GM19455 (cell line): Measurements from ENCODE around the gene AGPAT4.

Experiments used
- ATAC-seq: cut with Tn5 transposase; IDR thresholded peaks from one replicate; pipeline ENCODE4 v1.9.1; 2021; ENCODE audit not compliant: unreplicated experiment

AGPAT4 gene

DNA sequence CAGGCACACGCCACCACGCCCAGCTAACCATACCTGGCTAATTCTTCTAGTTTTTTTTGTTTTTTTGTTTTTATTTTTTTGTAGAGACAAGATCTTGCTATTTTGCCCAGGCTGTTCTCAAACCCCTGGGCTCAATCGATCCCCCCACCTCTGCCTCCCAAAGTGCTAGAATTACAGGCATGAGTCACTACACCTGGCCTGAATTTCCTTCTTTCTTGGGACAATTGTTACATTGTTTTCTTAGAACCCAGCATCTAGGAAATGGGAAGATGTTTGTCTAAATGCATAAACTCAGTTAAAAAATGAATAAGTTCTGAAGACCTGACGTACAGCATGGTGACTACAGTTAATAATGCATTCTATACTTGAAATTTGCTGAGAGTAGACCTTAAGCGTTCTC lies 10.8 kb upstream of the AGPAT4 start:
- no peak for ATAC-seq

GRCh38 chr6:161281092-161281491 lies 7.2 kb upstream of the AGPAT4 start:
- no peak for ATAC-seq

DNA sequence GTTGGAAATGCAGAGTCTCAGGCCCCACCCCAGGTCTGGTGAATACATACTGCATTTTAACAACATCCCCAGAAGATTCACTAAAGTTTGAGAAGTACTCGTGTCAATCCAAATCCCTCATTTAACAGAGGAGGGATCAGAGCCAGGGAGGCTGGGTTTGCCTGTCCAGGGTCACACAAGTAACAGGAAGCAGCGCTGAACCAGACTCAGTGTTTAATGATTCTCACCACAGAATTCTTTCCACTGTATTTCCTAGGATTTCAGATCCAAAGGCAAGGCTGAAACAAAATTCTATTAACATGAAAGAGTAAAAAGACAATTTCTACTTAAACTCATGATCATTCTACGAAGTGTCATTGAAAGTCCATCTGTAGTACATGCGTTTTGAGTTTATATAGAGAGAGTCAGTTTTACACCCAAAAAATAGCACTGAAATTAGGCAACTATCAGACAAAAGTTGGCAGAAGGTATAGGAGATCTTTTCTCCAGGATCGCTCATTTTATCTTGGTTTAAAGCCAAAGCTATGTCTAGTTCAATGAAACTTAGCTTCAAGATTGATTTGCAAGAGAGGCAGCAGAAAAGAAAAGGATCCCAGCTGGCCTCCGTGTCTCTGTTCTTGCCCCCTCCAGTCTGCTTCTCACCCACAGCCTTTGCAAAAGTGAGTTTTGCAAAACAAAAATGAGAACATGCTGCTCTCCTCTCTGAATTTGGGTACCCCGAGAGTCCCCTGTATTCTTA lies 6.0 kb upstream of the AGPAT4 start:
- no peak for ATAC-seq

- no peak for ATAC-seq
These were observed 2.8 kb upstream of the AGPAT4 start for GRCh38 chr6:161276605-161277155.

- no peak for ATAC-seq
These were observed 1.0 kb upstream of the AGPAT4 start for GRCh38 chr6:161274898-161275297.

DNA sequence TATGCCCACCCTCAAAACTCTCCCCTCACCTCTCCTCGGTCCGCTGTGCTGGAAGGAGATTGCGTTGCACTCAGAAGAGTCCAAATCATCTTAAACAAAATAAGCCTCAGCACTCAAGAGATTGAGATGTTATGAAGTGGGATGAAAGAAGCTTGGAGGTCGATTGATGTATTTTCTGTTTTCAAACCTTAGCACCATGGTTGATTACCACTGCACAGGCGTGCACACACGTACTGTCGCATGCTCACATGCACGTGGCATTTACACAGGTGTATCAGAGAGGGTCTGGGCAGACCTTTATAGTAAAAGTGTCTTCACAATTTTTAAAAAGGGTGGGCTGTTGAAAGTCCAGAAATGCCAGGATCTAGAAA lies 612 bp upstream of the AGPAT4 start:
- ATAC-seq, result no peak

- ATAC-seq, result no peak
These were observed 548 bp downstream of the AGPAT4 start for GRCh38 chr6:161273274-161273751.

GRCh38 chr6:161272635-161273273 lies 1.1 kb downstream of the AGPAT4 start:
- no peak for ATAC-seq

GRCh38 chr6:161271343-161272030 lies 2.4 kb downstream of the AGPAT4 start:
- ATAC-seq, result no peak

DNA sequence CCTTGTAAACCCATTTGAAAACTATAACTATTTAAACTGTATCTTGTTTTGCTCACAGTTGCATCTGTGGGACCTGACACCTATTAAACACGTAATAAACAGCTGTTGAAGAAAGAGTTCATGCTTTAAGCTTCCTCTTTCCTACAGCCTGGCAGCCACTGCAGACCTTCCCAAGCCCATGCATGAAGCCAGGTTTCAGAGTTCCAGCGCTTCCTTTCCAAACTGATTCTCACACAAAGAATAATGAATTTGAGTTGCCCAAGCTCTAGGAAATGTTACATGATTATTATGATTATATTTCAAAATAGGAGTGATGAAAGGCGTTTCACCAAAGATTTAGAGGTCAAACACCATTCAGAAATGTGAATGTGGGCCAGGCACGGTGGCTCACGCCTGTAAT lies 3.7 kb downstream of the AGPAT4 start:
- no peak for ATAC-seq

DNA sequence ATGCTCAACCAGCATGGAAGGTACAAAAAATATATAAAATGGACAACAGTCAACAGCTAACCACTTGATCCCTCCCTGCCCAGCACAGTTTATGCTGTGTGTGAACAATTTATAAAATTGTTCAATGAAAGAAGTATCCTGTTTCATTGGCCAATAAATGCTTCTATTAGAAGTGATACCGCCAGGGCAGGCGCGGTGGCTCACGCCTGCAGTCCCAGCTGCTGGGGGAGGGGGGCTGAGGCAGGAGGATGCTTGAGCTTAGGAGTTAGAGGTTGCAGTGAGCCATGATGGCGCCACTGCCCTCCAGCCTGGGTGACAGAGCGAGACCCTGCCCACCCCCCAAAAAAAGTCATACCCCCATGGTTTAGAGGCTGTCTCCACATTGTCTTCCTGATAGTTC lies 4.6 kb downstream of the AGPAT4 start:
- ATAC-seq, result no peak

DNA sequence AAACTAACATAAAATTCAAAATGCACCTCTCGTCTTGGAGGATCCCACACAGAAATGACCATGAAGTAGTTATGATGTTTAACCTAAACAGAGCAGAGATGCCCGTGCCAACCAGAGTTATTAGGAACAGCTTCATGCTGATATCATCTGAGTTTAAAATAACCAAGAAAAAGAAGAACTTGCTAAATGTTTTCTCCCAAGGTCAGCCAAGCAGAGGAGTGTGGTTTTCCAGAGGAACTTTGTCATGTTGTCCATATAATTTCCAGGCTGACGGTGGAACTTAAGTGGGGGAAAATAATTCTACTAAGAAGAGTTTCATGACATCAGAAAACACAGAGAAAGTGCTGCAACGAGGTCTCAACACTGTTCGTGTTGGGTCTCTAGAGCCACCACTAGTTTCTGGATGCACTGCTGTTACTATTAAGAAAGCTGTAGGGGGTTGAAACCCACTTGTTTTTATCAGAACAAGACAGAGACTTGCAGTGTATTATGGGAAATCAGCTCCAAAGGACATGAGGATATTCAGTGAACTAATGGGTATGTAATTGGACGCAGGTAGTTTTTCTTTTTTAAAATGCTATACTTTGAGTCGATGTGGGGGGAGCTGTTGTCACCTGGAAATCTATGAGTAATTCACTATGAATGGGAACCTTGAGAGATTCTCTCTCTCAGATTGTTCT lies 5.2 kb downstream of the AGPAT4 start:
- no peak for ATAC-seq

DNA sequence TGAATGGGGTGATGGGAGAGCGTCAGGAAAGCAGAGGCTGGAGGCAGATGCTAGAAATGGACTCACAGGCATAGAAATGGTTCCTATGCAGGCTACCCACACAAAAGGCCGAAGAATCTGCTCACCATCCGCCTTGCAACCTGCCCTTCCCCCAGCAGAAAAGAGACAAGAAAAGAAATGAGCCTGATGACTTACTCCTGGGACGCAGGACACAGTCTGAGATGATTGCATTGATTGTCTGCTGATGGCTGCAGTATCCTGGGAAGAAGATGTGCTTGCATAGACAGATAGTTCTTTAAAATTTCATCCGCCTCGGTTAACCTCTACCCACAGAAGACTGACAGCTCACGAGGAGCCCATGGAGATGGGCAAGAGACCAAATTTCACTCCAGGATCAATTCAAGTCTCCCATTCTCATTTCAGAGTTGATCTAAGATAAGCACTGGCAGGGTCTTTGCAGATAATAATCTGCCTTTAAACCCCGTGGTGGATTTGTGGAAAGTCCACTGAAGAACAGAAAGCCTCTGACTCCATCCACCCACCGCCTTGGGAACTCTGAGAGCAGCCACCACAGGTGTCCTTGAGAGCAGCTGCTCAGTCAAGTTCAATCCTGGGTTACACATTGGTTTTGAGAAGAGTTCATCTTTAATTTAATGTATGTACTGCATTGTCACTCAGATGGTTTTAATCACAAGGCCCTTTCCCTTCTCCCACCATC lies 7.2 kb downstream of the AGPAT4 start:
- no peak for ATAC-seq

GRCh38 chr6:161265975-161266374 lies 7.9 kb downstream of the AGPAT4 start:
- no peak for ATAC-seq

GRCh38 chr6:161265554-161265953 lies 8.3 kb downstream of the AGPAT4 start:
- ATAC-seq, result no peak

DNA sequence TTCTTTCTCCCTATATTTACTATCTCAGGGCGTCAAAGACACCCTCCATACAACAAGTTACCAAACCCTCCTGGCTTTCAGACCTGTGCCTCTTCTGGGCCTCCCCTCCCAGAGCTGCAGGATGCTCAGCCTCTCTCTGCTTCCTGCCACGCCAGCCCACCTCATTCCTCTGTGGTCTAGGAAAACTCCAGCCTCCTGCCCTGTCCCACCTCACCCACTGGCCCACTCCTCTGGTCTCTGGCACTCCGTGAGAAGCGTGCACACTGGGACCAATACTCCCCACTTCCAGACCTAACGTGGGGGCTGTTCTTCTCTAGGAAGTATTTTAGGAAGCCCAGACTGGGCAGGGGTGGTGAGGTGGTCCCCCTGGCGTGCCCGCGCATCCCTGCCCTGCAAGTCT lies 9.7 kb downstream of the AGPAT4 start:
- no peak for ATAC-seq

GRCh38 chr6:161261816-161262215 lies 12.0 kb downstream of the AGPAT4 start:
- ATAC-seq, result no peak

- ATAC-seq, result no peak
These were observed 12.5 kb downstream of the AGPAT4 start for GRCh38 chr6:161261325-161261724.

DNA sequence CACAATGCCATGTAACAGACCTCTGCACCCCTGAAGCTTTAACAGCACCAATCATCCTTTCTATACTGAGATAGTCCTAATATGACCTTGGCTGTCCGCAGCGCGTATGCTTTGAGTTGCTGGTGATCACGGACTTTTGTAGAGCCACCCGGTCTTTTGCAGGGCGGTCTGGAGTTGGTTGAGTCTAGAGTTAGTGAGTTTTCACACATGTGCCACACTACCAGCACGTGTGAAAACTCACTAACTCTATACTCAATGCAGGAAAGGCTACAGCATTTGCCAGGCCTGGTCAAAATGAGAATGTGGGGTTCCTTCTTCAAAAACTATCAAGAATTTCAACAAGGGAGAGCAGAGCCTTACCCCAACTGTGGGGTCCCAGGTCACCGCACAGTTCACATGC lies 14.6 kb downstream of the AGPAT4 start:
- ATAC-seq, result no peak

- ATAC-seq, result no peak
These were observed 15.9 kb downstream of the AGPAT4 start for GRCh38 chr6:161257793-161258457.
